Measurements from ENCODE around the gene WDR54. TPM values are rescaled to one million over a fixed set of nuclear protein-coding genes. Genes with fewer than 3 reads are reported as not detected.
"Not testable (repeated sequence)": the region's sequence is repeated elsewhere in the genome, so short reads cannot be mapped to it uniquely, and the experiment has no call there.

WDR54 gene
- total RNA-seq, 1 experiment from 2014 or later: 54.9 TPM

DNA sequence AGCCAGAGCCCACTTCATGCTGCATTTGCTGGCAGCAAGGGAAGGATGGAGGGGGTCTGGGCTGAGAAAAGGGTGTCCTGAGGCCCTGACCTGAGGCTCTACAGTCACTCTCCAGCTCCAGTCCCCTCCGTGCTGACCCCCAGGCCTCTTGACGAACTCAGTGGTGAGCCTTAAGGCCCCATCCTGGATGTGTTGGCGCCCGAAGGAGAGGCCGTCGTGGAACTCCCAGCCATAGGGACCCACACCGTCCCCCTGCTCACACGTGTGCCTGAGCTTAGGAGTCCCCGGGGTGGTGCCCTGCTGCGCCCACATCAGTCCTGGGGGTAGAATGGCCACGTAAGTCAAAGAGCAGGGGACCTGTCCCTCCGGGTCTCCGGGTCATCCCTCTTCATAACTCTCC, 42.9 kb downstream of the WDR54 start:
- H3K27ac ChIP-seq (ENCODE audit: low read depth, low read length): peak overlapping the region; percentile 89
- no peak for DNase-seq (ENCODE audit: low read depth, low spot score)
- no peaks in the 10 kb centered on the region for H4K20me1 ChIP-seq (ENCODE audit: insufficient read depth)
- ATAC-seq: peak; percentile 3
- peaks cover 27% of the 10 kb centered on the region for H3K79me2 ChIP-seq (ENCODE audit: insufficient read depth, low read length)
- no peaks in the 10 kb centered on the region for H3K9me3 ChIP-seq (ENCODE audit: control insufficient read depth in 1 of 2, insufficient read depth in 1 of 2, low read depth in 1 of 2, low read length in 2 of 2)
- peak overlapping the region; percentile 94 for H3K9ac ChIP-seq (ENCODE audit: low read length)
- BruUV-seq (replicated peaks): no TSS peak
- H3K27me3 ChIP-seq (ENCODE audit: insufficient read depth, low read length): no peaks in the 10 kb centered on the region
- no peak overlapping the region for H2AFZ ChIP-seq (ENCODE audit: low read depth, low read length, poor library complexity, severe bottlenecking)
- ChIA-PET RAD21 (ENCODE audit: low non-redundant PET in 1 of 2, low total read pairs in 2 of 2, uncharacterized antibody in 2 of 2, unreplicated experiment in 2 of 2) (no interaction called here), CTCF (no interaction called here), POLR2A (no interaction called here)
- intact Hi-C loops (cut with micrococcal nuclease): no loop called here
- H3K4me3 ChIP-seq (replicated peaks in 1 of 2; ENCODE audit: low read depth in 1 of 2, low read length in 2 of 2): peak overlapping the region; percentile 86 to 97
- no peaks in the 10 kb centered on the region for H3K9me2 ChIP-seq (ENCODE audit: insufficient read depth)
- peaks cover 4 to 19% of the 10 kb centered on the region in 2 experiments; a peak in 2 of 4 replicates for H3K36me3 ChIP-seq (ENCODE audit: control insufficient read depth in 1 of 2, insufficient read depth in 2 of 2, low read length in 2 of 2)
- peaks cover 0 to 13% of the 10 kb centered on the region in 2 experiments; a peak in 3 of 4 replicates for H3K4me1 ChIP-seq (ENCODE audit: control insufficient read depth in 1 of 2, insufficient read depth in 2 of 2, low read length in 2 of 2)
- TF ChIP-seq ZFX (IDR thresholded peaks at IDR 0.05): no peak
- no peak for TF ChIP-seq POLR2A (IDR thresholded peaks at IDR 0.05; ENCODE audit: borderline replicate concordance, extremely low read depth, insufficient read depth, insufficient read length)
- no peak for TF ChIP-seq SIN3A (IDR thresholded peaks at IDR 0.05; ENCODE audit: low read depth)
- TF ChIP-seq EZH2 (IDR thresholded peaks at IDR 0.05): no peak
- TF ChIP-seq SP1 (IDR thresholded peaks at IDR 0.05; ENCODE audit: low read depth): no peak
- TF ChIP-seq SRF (IDR thresholded peaks at IDR 0.05; ENCODE audit: low read depth): no peak
- no peak for TF ChIP-seq TCF7L2 (IDR thresholded peaks at IDR 0.05; ENCODE audit: borderline replicate concordance, extremely low read depth, insufficient read depth, insufficient read length)
- no peak for TF ChIP-seq CBX3 (IDR thresholded peaks at IDR 0.05; ENCODE audit: low read depth)
- peak overlapping the region; percentile 99 for H3K4me2 ChIP-seq (ENCODE audit: low read length)

- CTCF ChIA-PET: interaction anchor here (0.6 kb wide), 1 partner anchor 13 kb away, joined by 3 read pairs; the partner anchor contains the start of gene WBP1
Measured at GRCh38 chr2:74470742-74471141, 49.2 kb downstream of the WDR54 start.

More at GRCh38 chr2:74470742-74471141, 49.2 kb downstream of the WDR54 start:
- H3K27ac ChIP-seq (ENCODE audit: low read depth, low read length); H3K9me2 ChIP-seq (ENCODE audit: insufficient read depth); H4K20me1 ChIP-seq (ENCODE audit: insufficient read depth); H3K4me3 ChIP-seq (replicated peaks in 1 of 2; ENCODE audit: low read depth in 1 of 2, low read length in 2 of 2); H3K4me2 ChIP-seq (ENCODE audit: low read length); BruUV-seq (replicated peaks); ATAC-seq; DNase-seq (ENCODE audit: low read depth, low spot score); H3K9ac ChIP-seq (ENCODE audit: low read length); intact Hi-C loops (cut with micrococcal nuclease); H3K27me3 ChIP-seq (ENCODE audit: insufficient read depth, low read length); H3K9me3 ChIP-seq (ENCODE audit: control insufficient read depth in 1 of 2, insufficient read depth in 1 of 2, low read depth in 1 of 2, low read length in 2 of 2); H2AFZ ChIP-seq (ENCODE audit: low read depth, low read length, poor library complexity, severe bottlenecking): not testable (repeated sequence)
- POLR2A ChIA-PET: interaction anchor here (0.8 to 2.7 kb wide), 3 partner anchors 11 to 30 kb away, joined by 4 to 25 read pairs (median 5); partner anchors contain the start of genes CCDC142, TTC31 and WBP1
- peak; percentile 13; the same call in 1 of the 2 replicates for TF ChIP-seq POLR2AphosphoS5 (IDR thresholded peaks at IDR 0.05; ENCODE audit: low read depth, low read length)
- Histone ChIP-seq H3K79me2 (ENCODE audit: insufficient read depth, low read length) (peaks cover 14% of the 10 kb centered on the region), H3K4me1 (ENCODE audit: control insufficient read depth in 1 of 2, insufficient read depth in 2 of 2, low read length in 2 of 2) (peaks cover 12 to 23% of the 10 kb centered on the region in 2 experiments; a peak in 3 of 4 replicates), H3K36me3 (ENCODE audit: control insufficient read depth in 1 of 2, insufficient read depth in 2 of 2, low read length in 2 of 2) (peaks cover 8 to 16% of the 10 kb centered on the region in 2 experiments; a peak in 2 of 4 replicates)
- RAD21 ChIA-PET (ENCODE audit: low non-redundant PET in 1 of 2, low total read pairs in 2 of 2, uncharacterized antibody in 2 of 2, unreplicated experiment in 2 of 2): interaction anchor here in 1 of 2 experiments (0.6 kb wide), 1 partner anchor 13 kb away, joined by 3 read pairs; no protein-coding TSS in a partner anchor

All from HCT116 (cell line).